GM12801 (cell line): ENCODE results near the gene TIMM50.

Experiments used
- TF ChIP-seq, protein P1 (sequence below): IDR thresholded peaks from one replicate; pipeline ENCODE4 v1.5.1; 2011; ENCODE audit warnings: control low read depth; ENCODE audit not compliant: insufficient read length; ENCODE audit errors: extremely low read depth

Gene TIMM50

DNA sequence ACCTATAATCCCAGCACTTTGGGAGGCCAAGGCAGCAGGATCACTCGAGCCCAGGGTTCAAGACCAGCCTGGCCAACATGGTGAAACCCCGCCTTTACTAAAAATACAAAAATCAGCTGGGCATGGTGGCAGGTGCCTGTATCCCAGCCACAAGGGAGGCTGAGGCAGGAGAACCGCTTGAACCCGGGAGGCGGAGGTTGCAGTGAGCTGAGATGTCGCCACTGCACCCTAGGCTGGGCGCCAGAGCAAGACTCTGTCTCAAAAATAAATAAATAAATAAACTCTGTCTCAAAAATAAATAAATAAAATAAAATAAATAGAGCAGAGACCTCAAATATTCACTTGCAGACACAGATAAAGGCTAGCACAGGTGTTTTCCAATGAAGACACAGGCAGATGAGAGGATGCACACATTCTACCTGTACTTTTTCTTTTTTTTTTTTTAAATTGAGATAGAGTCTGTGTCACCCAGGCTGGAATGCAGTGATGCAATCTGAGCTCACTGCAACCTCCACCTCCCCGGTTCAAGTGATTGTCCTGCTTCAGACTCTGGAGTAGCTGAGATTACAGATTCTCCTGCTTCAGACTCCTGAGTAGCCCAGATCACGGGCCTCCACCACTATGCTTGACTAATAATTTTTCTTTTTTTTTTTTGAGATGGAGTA is 42.2 kb upstream of the TIMM50 start:
- TF ChIP-seq, protein P1, sequence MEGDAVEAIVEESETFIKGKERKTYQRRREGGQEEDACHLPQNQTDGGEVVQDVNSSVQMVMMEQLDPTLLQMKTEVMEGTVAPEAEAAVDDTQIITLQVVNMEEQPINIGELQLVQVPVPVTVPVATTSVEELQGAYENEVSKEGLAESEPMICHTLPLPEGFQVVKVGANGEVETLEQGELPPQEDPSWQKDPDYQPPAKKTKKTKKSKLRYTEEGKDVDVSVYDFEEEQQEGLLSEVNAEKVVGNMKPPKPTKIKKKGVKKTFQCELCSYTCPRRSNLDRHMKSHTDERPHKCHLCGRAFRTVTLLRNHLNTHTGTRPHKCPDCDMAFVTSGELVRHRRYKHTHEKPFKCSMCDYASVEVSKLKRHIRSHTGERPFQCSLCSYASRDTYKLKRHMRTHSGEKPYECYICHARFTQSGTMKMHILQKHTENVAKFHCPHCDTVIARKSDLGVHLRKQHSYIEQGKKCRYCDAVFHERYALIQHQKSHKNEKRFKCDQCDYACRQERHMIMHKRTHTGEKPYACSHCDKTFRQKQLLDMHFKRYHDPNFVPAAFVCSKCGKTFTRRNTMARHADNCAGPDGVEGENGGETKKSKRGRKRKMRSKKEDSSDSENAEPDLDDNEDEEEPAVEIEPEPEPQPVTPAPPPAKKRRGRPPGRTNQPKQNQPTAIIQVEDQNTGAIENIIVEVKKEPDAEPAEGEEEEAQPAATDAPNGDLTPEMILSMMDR, result no peak

DNA sequence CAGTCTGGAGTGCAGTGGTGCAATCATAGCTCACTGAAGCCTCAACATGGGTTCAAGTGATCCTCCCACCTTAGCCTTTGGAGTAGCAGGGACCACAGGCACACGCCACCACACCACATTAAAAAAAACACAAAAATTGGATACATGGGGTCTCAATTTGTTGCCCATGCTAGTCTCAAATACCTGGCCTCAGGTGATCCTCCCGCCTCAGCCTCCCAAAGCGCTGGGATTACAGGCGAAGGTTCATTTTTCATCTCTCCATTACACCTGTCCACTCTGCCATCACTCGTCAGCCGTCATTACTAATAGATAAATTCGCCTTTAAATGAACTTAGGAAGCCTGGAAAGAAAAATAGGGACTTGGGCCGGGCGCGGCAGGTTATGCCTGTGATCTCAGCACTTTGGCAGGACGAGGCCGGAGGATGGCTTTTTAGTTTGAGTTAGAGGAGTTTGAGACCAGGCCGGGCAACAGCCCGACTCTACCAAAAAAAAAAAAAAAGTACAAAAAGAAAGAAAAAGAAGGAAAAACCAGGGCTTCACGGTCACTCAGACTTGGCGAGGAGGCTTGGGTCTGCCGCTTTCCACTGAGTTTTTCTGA is 35.9 kb upstream of the TIMM50 start:
- TF ChIP-seq, protein P1, result no peak

DNA sequence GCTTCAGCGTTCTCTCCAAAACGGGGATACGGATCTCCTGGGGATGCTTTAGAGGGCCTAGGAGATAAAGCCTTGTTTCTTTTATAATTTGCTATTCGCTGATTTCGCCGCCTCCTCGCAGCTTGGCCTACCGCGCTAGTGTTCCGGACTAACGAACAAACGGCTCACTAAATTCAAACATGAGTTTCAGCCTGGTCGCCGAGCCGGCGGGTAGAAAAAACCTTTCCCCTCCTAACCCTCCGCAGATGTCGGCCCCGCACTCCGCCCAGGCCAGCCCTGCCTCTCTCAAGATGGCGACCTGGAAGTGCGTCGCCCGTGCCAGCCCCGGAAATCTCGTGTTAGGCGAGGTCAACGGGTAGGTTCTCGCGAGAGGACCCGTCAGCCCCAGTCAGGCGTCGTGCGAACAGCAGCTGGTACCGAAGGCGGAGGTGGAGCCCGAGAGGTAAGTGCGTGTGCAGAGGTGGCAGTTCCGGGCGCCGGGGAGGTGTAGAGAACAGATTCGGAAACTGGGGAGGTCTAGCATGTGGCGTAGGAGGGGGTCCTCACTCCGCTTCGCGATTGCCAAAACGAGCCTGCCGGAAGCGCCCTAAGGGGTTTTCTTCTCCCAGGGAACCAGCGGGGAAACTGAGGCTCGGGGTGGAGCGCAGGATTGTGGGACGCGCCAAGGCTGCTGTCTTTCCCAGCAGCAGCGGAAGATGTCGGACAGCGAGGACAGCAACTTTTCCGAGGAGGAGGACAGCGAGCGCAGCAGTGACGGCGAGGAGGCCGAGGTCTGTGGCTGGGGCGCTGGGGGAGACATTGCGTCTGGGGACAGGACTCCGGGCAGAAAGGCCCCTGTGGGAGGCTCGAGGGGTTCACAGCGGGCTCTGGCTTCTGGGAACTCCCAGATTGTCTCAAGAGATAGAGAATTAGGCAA is 35.2 kb upstream of the TIMM50 start, which contains the start of gene SUPT5H:
Gene SUPT5H, plus strand, starts transcription at position 387 of the 916 bp plus-strand sequence. Its CDS starts 309 bp downstream, at position 696.
- TF ChIP-seq, protein P1, result no peak

DNA sequence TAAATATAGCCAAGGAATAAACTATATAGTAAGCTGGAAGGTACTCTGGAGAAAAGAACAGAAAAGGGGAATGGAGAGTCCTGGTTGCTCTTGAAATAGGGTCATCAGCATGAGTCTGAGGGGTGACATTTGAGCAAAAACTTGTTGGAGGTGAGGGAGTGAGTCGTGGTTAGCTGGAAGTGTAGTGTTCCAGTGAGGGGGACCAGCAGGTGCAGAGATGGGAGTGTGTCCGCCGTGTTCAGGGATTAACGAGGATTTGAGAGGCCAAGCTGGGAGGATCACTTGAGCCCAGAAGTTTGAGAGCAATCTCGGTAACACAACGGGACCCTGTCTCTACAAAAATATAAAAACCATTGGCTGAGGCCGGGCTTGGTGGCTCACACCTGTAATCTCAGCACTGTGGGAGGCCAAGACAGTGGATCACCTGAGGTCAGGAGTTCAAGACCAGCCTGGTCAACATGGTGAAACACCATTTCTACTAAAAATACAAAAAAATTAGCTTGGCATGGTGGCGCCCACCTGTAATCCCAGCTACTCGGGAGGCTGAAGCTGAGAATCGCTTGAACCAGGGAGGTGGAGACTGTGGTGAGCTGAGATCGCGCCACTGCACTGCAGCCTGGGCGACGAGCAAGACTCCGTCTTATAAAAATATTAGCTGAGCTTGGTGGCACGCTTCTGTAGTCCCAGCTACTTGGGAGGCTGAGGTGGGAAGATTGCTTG is 34.1 kb upstream of the TIMM50 start:
- TF ChIP-seq, protein P1, result no peak

DNA sequence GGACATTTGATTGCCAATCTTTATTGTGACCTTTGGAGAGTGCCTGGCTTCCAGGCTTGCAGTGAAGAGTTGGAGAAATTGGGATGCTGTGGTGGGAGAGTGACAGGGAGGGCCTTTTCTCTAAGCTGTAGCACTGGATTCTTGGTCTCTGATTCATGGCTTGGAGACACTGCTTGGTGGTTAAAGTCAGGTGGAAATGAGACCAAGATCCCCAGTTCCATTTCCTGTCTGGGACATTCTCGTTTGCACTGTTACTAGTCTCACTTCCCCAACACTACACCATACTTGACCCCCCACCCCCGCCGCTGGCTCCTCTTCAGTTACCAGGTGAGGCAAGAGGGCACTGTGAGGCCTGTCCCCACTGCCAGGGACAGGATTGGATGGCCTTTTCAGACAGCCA is 32.4 kb upstream of the TIMM50 start:
- TF ChIP-seq, protein P1, result no peak

DNA sequence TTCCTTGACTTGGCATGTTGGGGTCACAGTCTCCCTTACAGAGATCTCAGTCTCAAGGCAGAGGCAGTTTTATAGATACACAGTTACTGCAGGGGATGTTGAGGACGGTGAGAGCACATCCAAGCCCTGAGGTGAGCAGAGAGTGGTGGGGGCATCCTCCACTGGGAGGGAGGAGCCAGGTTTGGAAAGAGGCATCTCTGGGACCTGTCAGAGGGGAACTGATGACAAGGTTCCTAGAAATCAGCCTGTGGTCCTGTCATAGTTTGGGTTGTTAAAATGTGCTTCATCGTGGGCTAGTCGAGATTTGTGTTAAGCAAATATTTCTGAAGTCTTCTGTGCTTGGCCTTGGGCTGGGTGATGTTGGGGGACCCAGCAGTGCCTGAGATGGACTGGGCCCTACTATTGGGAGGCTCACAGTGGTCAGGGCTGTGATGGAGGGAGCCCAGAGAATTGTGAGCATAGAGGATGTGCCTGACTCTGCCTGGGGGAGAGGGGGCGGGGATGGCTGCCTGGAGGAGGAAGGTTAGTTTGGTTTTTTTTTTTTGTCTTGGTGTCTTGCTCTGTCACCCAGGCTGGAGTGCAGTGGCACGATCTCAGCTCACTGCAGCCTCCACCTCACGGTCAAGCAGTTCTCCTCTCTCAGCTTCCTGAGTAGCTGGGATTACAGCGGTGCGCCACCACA is 31.4 kb upstream of the TIMM50 start:
- TF ChIP-seq, protein P1, result no peak
